A549 (cell line): Measurements from ENCODE around the gene NR1D1. TPM values are rescaled to one million over a fixed set of nuclear protein-coding genes. Genes with fewer than 3 reads are reported as not detected.
A peak's percentile ranks its signal among the peaks of the same experiment; 100 is the strongest.

Experiments used
- ATAC-seq, 2 experiments: fragments of 200-7000 bp in 1 of 2; fragments of >200 bp in 1 of 2; cut with Nextera tagmentation in 1 of 2; cut with Tn5 transposase in 1 of 2; 3 replicates each; pipeline versions ENCODE4 v1.8.0 to v1.9.1; 2018 to 2020; ENCODE audit warnings: mild to moderate bottlenecking in 1 of 2, moderate library complexity in 1 of 2
- CTCF ChIA-PET: fragments of 300-600 bp; sonication (Branson Sonifier 250); formaldehyde crosslinking; extraction: SDS; loops from one replicate; lab custom pipeline; 2021; ENCODE audit warnings: antibody characterized with exemption, inconsistent platforms; lab: Yijun Ruan, JAX
- POLR2A ChIA-PET: fragments of 350-600 bp; formaldehyde crosslinking; extraction: SDS; loops from one replicate; lab custom pipeline; 2021; ENCODE audit warnings: antibody characterized with exemption, inconsistent platforms; lab: Yijun Ruan, JAX
- DNase-seq, 2 experiments: peaks; one replicate each; pipeline versions ENCODE4 v3.0.0 to v3.0.0-alpha.2; 2011 to 2016; ENCODE audit warnings: low read depth in 1 of 2, low spot score in 1 of 2
- FAIRE-seq: peaks from 2 replicates; lab custom pipeline; 2011; peaks lifted over from hg19 to GRCh38; lab: Jason Lieb, UNC
- H3K27ac ChIP-seq, 2 experiments: fragments of >200 bp; sonication (Bioruptor Twin); formaldehyde crosslinking; 3 replicates each; pipeline ENCODE4 v1.5.1; 2016 to 2017
- H3K4me1 ChIP-seq: fragments of >200 bp; sonication (Bioruptor Twin); formaldehyde crosslinking; 3 replicates; pipeline ENCODE4 v1.6.1; 2016
- H3K4me2 ChIP-seq: fragments of >200 bp; sonication (Bioruptor Twin); formaldehyde crosslinking; 3 replicates; pipeline ENCODE4 v1.6.1; 2016
- H3K4me3 ChIP-seq: fragments of >200 bp; sonication (Bioruptor Twin); formaldehyde crosslinking; 3 replicates; pipeline ENCODE4 v1.5.1; 2016
- H3K9me3 ChIP-seq: fragments of >200 bp; sonication (Bioruptor Twin); formaldehyde crosslinking; 3 replicates; pipeline ENCODE4 v1.6.1; 2016
- BCL3 ChIP-seq: fragments of >200 bp; sonication (Bioruptor Twin); formaldehyde crosslinking; IDR thresholded peaks from 3 replicates; pipeline ENCODE4 v1.6.1; 2016
- BHLHE40 ChIP-seq: IDR thresholded peaks from 2 replicates; pipeline ENCODE4 v1.6.1; 2012; ENCODE audit warnings: low read depth, low read length, inconsistent platforms
- EHF ChIP-seq: fragments of 250-450 bp; sonication (Bioruptor Pico); IDR thresholded peaks from 2 replicates; pipeline ENCODE4 v1.5.0; 2020; ENCODE audit warnings: mild to moderate bottlenecking
- EP300 ChIP-seq, 2 experiments: fragments of >200 bp; sonication (Bioruptor Twin); formaldehyde crosslinking; IDR thresholded peaks; 2 replicates in 1 of 2; 3 replicates in 1 of 2; pipeline ENCODE4 v1.6.1; 2016 to 2017
- FOSB ChIP-seq: fragments of 250-450 bp; sonication (Bioruptor Pico); IDR thresholded peaks from 2 replicates; pipeline ENCODE4 v1.5.0; 2020; ENCODE audit warnings: mild to moderate bottlenecking, moderate library complexity
- FOSL2 ChIP-seq, 2 experiments: fragments of 450-650 bp in 1 of 2; fragments of >200 bp in 1 of 2; sonication (Bioruptor Twin) in 1 of 2; formaldehyde crosslinking; IDR thresholded peaks; 2 replicates each; pipeline versions ENCODE4 v1.5.0 to v1.6.1; 2016 to 2020; ENCODE audit warnings: mild to moderate bottlenecking in 1 of 2, moderate library complexity in 1 of 2
- FOXS1 ChIP-seq: fragments of 250-450 bp; sonication (Bioruptor Pico); IDR thresholded peaks from 2 replicates; pipeline ENCODE4 v1.5.0; 2020; ENCODE audit warnings: mild to moderate bottlenecking, moderate library complexity
- HDAC2 ChIP-seq: fragments of 200-600 bp; sonication (generic); IDR thresholded peaks from 2 replicates; pipeline ENCODE4 v1.6.1; 2016
- HEYL ChIP-seq: fragments of 250-450 bp; sonication (Bioruptor Pico); IDR thresholded peaks from 2 replicates; pipeline ENCODE4 v1.8.0; 2021; ENCODE audit warnings: mild to moderate bottlenecking, moderate library complexity
- HOXA7 ChIP-seq: fragments of 250-450 bp; sonication (Bioruptor Pico); IDR thresholded peaks from 2 replicates; pipeline ENCODE4 v1.5.0; 2020; ENCODE audit warnings: mild to moderate bottlenecking, moderate library complexity
- HOXB13 ChIP-seq: fragments of 250-450 bp; sonication (Bioruptor Pico); IDR thresholded peaks from 2 replicates; pipeline ENCODE4 v1.5.0; 2020; ENCODE audit warnings: low read depth, mild to moderate bottlenecking, moderate library complexity
- MAZ ChIP-seq: fragments of 150-350 bp; IDR thresholded peaks from 2 replicates; pipeline ENCODE4 v1.6.1; 2014; ENCODE audit warnings: antibody characterized with exemption, low read depth, low read length, borderline replicate concordance
- NFE2L2 ChIP-seq: fragments of 150-350 bp; conservative IDR thresholded peaks from 2 replicates; pipeline ENCODE4 v1.6.1; 2014; ENCODE audit warnings: low read length
- NR3C1 ChIP-seq: fragments of >200 bp; sonication (Bioruptor Twin); formaldehyde crosslinking; IDR thresholded peaks from 3 replicates; pipeline ENCODE4 v1.6.1; 2017
- RARB ChIP-seq: fragments of 250-450 bp; sonication (Bioruptor Pico); IDR thresholded peaks from 2 replicates; pipeline ENCODE4 v1.8.0; 2021; ENCODE audit warnings: mild to moderate bottlenecking, moderate library complexity
- RNF2 ChIP-seq: fragments of 200-600 bp; sonication (generic); IDR thresholded peaks from 2 replicates; pipeline ENCODE4 v1.6.1; 2016; ENCODE audit warnings: low read depth, mild to moderate bottlenecking, antibody characterized with exemption, moderate library complexity, borderline replicate concordance
- SMC3 ChIP-seq: fragments of >200 bp; sonication (Bioruptor Twin); formaldehyde crosslinking; IDR thresholded peaks from 3 replicates; pipeline ENCODE4 v1.6.1; 2018; ENCODE audit warnings: inconsistent platforms
- ZSCAN20 ChIP-seq: fragments of 250-450 bp; sonication (Bioruptor Pico); IDR thresholded peaks from 2 replicates; pipeline ENCODE4 v1.8.0; 2022; ENCODE audit warnings: mild to moderate bottlenecking, moderate library complexity
- WGBS: methylation state at CpG from one replicate; pipeline ENCODE4 v1.1.6; 2017; ENCODE audit errors: missing lambda C conversion rate; 5-methylcytosine and 5-hydroxymethylcytosine counted together
- polyA plus RNA-seq, 4 experiments: library from polyadenylated mRNA; depleted of rRNA in 3 of 4; stranded (reverse); fragments of >200 nt; fragmentation: RNase III in 1 of 4; extraction: RNeasy Plus Mini Kit Qiagen cat#74134 plus additional on column Dnase treatment in 1 of 4; gene quantifications; 2 replicates in 3 of 4; 3 replicates in 1 of 4; pipeline ENCODE4 v1.2.3, GENCODE V29; 2011 to 2017
- TF ChIP-seq, protein P1 (sequence below): IDR thresholded peaks from 2 replicates; pipeline ENCODE4 v1.6.1; 2012
- TF ChIP-seq, protein P2 (sequence below): fragments of >200 bp; sonication (Bioruptor Twin); formaldehyde crosslinking; IDR thresholded peaks from 2 replicates; pipeline ENCODE4 v1.6.1; 2016
- TF ChIP-seq, protein P3 (sequence below): fragments of >200 bp; sonication (Bioruptor Twin); formaldehyde crosslinking; IDR thresholded peaks from 3 replicates; pipeline ENCODE4 v1.5.1; 2016

The NR1D1 gene
- polyA plus RNA-seq, 2 of the 4 experiments (the other 2 are of a cell fraction), result 1.2 to 4.4 TPM

DNA sequence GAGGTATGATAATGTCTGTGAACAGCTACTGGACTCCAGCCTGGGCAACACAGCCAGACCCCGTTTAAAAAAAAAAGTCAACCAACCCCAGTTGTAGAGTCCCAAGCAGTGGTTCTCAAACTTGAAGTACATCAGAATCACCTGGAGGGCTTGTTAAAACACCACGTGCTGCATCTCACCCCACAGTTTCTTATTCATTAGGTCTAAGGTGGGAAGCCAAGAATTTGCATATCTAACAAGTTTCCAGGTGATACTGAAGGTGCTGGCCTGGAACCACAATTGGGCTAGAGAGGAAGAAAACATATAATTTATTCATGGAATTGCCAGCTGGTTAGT, 14.7 kb upstream of the NR1D1 start:
- no peak for ATAC-seq
- no peak for TF ChIP-seq ZSCAN20
- POLR2A ChIA-PET, result interaction anchor here (1.7 to 7.9 kb wide), 4 partner anchors 9 to 61 kb away, joined by 8 to 173 read pairs (median 62); partner anchors contain the start of genes CASC3, MED24, MSL1 and NR1D1
- Histone ChIP-seq H3K4me1 (peaks cover 47% of the 10 kb centered on the region), H3K9me3 (no peaks in the 10 kb centered on the region), H3K4me2 (peak overlapping the region; percentile 87; the same call in 1 of the 3 replicates), H3K27ac (peak overlapping the region in 1 of 2 experiments; percentile 93; a peak in 3 of 6 replicates), H3K4me3 (no peak overlapping the region)
- CTCF ChIA-PET, result interaction anchor here (0.6 to 9.4 kb wide), 13 partner anchors 11 to 212 kb away, joined by 4 to 228 read pairs (median 84); partner anchors contain the start of genes CASC3, CSF3, MED24 and MSL1
- no peak for DNase-seq
- FAIRE-seq, result no peak
- 83% methylated on average over 2 of the region's 2 CpGs for WGBS

DNA sequence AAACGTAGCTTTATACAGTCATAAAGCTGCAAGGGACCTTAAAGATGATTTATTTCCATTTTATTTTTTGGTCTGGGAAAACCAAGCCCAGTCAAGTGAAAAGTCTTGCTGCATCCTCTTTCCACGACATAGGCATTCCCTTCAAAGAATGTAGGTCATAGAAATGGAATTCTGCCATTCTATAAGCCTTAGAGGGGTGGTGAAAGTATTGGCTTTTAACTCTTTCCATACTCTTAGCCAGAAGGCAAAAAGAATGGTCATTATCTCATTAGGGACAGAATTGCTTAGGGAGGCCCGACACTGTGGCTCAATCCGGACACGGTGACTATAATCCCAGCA, 13.5 kb upstream of the NR1D1 start:
- no peak for FAIRE-seq
- peak overlapping the region; percentile 86 to 93 for H3K27ac ChIP-seq
- ChIA-PET POLR2A (interaction anchor here (0.6 to 7.9 kb wide), 14 partner anchors 10 to 304 kb away, joined by 3 to 173 read pairs (median 11); partner anchors contain the start of genes CASC3, MED24, MSL1 and NR1D1), CTCF (interaction anchor here (0.6 to 9.4 kb wide), 31 partner anchors 9 to 492 kb away, joined by 3 to 228 read pairs (median 29); partner anchors contain the start of genes CASC3, CSF3, MED24 and MSL1)
- peak overlapping the region; percentile 87 for H3K4me2 ChIP-seq
- H3K9me3 ChIP-seq, result no peaks in the 10 kb centered on the region
- H3K4me1 ChIP-seq, result peaks cover 50% of the 10 kb centered on the region
- peak overlapping the region; percentile 42 for H3K4me3 ChIP-seq
- TF ChIP-seq HDAC2 (no peak), NR3C1 (no peak), FOXS1 (CRISPR knock-in tag) (no peak), EP300 (IDR thresholded peaks at IDR 0.05) (no peak), MAZ (no peak), HEYL (CRISPR knock-in tag) (no peak), NFE2L2 (no peak), HOXA7 (CRISPR knock-in tag) (no peak), SMC3 (no peak), FOSB (CRISPR knock-in tag) (no peak)
- TF ChIP-seq, protein P1, sequence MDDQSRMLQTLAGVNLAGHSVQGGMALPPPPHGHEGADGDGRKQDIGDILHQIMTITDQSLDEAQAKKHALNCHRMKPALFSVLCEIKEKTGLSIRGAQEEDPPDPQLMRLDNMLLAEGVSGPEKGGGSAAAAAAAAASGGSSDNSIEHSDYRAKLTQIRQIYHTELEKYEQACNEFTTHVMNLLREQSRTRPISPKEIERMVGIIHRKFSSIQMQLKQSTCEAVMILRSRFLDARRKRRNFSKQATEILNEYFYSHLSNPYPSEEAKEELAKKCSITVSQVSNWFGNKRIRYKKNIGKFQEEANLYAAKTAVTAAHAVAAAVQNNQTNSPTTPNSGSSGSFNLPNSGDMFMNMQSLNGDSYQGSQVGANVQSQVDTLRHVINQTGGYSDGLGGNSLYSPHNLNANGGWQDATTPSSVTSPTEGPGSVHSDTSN, result no peak
- TF ChIP-seq, protein P2, sequence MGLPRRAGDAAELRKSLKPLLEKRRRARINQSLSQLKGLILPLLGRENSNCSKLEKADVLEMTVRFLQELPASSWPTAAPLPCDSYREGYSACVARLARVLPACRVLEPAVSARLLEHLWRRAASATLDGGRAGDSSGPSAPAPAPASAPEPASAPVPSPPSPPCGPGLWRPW, result no peak
- TF ChIP-seq, protein P3, sequence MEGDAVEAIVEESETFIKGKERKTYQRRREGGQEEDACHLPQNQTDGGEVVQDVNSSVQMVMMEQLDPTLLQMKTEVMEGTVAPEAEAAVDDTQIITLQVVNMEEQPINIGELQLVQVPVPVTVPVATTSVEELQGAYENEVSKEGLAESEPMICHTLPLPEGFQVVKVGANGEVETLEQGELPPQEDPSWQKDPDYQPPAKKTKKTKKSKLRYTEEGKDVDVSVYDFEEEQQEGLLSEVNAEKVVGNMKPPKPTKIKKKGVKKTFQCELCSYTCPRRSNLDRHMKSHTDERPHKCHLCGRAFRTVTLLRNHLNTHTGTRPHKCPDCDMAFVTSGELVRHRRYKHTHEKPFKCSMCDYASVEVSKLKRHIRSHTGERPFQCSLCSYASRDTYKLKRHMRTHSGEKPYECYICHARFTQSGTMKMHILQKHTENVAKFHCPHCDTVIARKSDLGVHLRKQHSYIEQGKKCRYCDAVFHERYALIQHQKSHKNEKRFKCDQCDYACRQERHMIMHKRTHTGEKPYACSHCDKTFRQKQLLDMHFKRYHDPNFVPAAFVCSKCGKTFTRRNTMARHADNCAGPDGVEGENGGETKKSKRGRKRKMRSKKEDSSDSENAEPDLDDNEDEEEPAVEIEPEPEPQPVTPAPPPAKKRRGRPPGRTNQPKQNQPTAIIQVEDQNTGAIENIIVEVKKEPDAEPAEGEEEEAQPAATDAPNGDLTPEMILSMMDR, result no peak
- DNase-seq, result no peak
- 58% methylated on average over 5 of the region's 5 CpGs for WGBS
- ATAC-seq, result 0 out of 6 replicates have a peak, but pooled peaks of 1 of the 2 experiments have one; percentile 0

DNA sequence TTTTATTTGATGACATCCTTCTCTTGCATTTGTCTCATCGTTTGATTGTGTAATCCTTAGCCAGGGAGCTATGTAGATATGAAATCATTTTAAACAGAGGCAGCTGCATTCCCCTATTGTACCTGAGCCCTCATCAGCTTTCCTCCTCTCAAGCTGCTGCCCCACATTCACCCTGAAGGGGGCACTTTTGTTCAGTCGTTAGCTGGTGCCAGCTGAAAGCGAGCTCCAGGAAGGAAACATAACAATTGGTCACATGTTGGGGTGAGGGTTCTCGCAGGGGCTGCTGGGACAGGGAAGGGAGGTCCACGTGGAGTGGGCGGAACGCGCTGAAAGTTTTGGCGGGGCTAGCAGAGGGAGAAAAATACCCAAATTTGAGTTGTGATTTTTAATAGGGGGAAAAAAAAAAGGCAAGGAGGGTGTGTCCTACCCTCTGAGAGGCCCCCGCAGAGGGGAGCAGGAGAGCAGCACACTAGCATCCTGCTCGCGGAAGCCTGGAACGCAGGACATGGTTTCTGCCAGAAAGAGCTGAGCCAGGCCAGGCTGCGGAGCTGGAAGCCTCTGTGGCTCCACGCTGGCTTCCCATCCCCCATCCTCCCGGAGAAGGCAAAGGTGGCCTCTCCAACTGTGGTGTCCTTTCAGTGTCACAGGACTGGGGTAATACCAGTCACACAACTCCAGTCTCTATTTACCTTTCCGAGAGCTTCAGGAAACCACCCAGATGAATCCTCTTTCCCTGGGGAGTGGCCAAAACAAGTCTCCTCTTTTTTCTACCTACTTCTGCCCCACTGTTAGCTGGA, 12.9 kb upstream of the NR1D1 start:
- FAIRE-seq, result peak; percentile 93
- Histone ChIP-seq H3K27ac (peak overlapping the region; percentile 86 to 93), H3K9me3 (no peaks in the 10 kb centered on the region), H3K4me1 (peaks cover 53% of the 10 kb centered on the region), H3K4me3 (peak overlapping the region; percentile 42), H3K4me2 (peak overlapping the region; percentile 87)
- peak; percentile 77 to 87 for ATAC-seq
- peak; percentile 97 to 100 for DNase-seq
- CTCF ChIA-PET, result interaction anchor here (0.5 to 9.4 kb wide), 48 partner anchors 8 to 594 kb away, joined by 3 to 228 read pairs (median 8); partner anchors contain the start of genes CASC3, CSF3, MED24 and MSL1
- POLR2A ChIA-PET, result interaction anchor here (0.6 to 7.9 kb wide), 22 partner anchors 8 to 349 kb away, joined by 3 to 173 read pairs (median 6); partner anchors contain the start of genes CASC3, CSF3, MED24 and MSL1
- 3% methylated on average over 17 of the region's 17 CpGs for WGBS
- TF ChIP-seq MAZ, result no peak
- 0 out of 3 replicates have a peak, but pooled peaks have one; percentile 68 for TF ChIP-seq BCL3
- no peak for TF ChIP-seq RARB (CRISPR knock-in tag)
- peak; percentile 74 for TF ChIP-seq EHF
- no peak for TF ChIP-seq FOSL2 (IDR thresholded peaks at IDR 0.05)
- TF ChIP-seq FOSL2 (CRISPR knock-in tag; IDR thresholded peaks at IDR 0.05), result no peak
- no peak for TF ChIP-seq BHLHE40
- TF ChIP-seq RNF2, result no peak
- peak; percentile 29; the same call in 1 of the 2 replicates for TF ChIP-seq FOXS1 (CRISPR knock-in tag)
- TF ChIP-seq SMC3, result peak; percentile 84; the same call in 1 of the 3 replicates
- 0 out of 2 replicates have a peak, but pooled peaks have one; percentile 50 for TF ChIP-seq HOXA7 (CRISPR knock-in tag)
- 0 out of 2 replicates have a peak, but pooled peaks have one; percentile 45 for TF ChIP-seq HOXB13 (CRISPR knock-in tag)
- TF ChIP-seq, protein P3, result peak; percentile 35; the same call in 2 of the 3 replicates
